GM21423 (cell line): ENCODE measurements around the gene SLC38A2.

ENCODE experiments used
- ATAC-seq: cut with Tn5 transposase; IDR thresholded peaks from one replicate; pipeline ENCODE4 v1.9.1; 2021; ENCODE audit warnings: mild to moderate bottlenecking, moderate library complexity; ENCODE audit not compliant: unreplicated experiment

SLC38A2 gene

GRCh38 chr12:46377678-46378077 is 5.1 kb upstream of the SLC38A2 start:
- ATAC-seq: no peak

GRCh38 chr12:46376579-46376978 is 4.0 kb upstream of the SLC38A2 start:
- ATAC-seq: no peak

GRCh38 chr12:46374711-46375110 is 2.1 kb upstream of the SLC38A2 start:
- ATAC-seq: no peak

- ATAC-seq: no peak
These were observed 1.7 kb upstream of the SLC38A2 start for GRCh38 chr12:46374310-46374709.

GRCh38 chr12:46373301-46374296 is 1.0 kb upstream of the SLC38A2 start:
- no peak for ATAC-seq

DNA sequence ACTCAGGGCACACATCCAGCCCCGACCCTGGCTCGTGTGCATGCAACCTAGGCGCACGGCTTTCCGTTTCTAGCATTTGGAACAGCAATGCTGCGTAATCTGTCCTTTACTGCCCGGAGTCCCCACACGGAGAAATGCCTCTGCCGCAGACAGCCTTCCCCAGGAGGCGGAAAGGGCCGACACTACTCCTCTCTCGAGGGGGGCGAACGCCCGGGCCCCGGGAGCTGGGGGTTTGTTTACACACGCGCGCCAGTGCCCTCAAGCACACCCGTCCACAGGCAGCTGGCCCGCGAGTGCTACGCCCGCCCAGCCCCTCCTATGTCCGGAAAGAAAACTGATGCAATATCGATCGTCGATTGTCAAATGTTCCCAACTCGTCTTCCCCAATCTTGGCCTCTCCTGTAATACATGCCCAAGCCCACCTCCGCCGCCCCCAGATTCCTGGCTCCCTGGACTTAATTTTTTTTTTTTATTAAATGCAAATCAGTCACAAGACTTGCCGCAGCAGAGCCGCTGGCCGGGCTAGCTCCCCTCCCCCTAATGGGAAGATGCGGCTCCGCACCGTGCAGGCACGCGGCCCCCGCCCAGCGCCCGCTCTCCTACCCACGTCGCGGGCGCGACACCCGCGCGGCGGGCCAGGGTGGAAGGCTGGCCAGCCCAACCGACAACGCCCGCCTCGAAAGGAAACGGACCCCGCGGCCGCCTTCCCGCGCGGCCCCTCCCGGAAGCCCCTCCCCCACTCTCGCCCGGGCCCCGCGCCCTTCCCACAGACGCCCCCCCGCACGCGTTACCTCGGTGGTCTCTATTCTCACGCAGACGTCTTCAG is 642 bp downstream of the SLC38A2 start:
- peak; percentile 16 for ATAC-seq

DNA sequence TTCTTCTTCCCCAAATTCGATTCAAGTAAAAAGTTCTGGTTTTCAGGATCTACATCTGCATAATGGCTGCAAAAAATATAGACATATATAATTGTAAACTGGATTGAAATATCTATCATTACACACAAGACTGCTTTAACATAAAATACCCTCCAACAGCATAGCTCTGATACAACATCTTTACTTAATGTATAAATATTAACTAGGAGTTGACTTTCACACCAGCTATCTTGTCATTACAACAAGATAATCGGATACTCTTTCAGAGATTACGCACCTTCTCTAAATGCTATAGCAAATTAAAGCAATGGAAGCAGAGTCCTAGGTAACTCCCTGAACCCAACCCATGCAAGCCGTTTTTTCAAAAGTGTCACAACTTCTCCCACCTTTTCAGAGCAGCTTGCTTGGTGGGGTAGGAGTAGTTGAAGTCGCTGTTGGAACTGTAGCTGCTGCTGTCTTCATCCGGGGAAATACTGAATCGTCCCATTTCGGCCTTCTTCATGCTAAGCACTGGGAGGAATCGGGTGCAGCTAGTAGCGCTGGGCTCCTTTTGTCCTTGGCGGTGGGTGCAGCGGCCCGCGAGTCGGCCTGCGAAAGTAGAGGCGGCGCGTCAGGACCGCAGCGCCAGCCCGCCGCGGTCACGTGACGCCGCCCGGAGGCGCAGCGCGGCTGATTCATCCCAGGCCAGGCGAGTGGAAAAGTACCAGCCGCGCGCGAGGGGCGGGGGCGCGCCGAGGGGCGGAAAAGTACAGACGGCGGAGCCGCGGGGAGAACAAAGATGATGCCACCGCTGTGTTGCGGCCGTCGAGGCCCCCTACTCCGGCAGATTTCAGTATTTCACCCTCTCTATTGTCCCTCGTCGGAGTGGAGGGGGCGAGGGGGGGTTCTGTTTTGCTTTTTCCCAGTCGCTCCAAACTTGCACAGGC is 1.5 kb downstream of the SLC38A2 start:
- ATAC-seq: peak; percentile 50

- no peak for ATAC-seq
These were observed 2.2 kb downstream of the SLC38A2 start for GRCh38 chr12:46370380-46370734.

GRCh38 chr12:46369474-46370379 is 2.8 kb downstream of the SLC38A2 start:
- ATAC-seq: no peak

GRCh38 chr12:46369095-46369473 is 3.5 kb downstream of the SLC38A2 start:
- no peak for ATAC-seq

DNA sequence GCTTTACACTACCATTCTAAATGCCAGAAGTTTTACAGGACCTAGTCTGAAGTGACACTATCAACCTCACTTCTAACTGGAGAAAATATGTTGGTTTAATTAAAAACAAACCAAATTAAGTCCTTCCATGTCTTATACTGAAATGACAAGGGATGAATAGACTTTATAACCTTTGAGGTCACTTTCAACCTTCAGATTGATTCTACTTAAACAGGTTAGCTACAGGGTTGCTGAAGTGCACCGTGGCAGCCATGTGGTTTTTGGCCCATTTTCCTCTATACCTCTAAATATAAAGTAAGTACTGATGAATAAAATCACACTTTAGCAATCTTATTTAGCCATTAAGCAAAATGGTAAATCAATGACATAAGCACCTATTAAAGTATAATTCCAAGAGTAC is 3.9 kb downstream of the SLC38A2 start:
- ATAC-seq: no peak

- no peak for ATAC-seq
These were observed 4.4 kb downstream of the SLC38A2 start for GRCh38 chr12:46368138-46368537.

DNA sequence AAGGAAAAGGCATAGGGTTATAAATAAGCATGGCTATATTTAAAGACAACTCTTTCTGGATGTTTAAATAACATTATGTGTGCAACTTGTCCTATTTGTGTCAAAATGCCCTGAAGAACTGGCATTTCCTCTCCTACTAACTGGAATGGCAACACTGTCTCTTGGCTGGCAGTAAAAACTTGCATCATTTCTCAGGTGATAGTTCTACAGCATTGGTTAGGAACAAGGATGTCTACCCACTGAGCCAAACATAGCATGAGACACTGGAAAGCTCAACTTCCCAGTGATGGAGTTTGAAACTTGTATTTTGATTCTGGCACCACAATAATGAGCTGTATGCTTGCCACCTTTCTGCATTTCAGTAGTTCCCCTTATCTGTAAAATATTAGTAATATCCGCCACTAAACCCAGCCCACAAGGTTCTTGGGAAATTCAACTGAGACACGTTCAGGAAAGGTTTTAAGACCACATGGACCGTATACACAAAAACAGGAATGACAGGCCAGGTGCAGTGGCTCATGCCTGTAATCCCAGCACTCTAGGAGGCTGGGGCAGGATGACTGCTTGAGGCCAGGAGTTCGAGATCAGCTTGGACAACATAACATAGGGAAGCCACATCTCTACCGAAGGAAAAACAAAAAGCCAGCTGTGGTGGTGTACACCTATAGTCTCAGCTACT is 5.1 kb downstream of the SLC38A2 start:
- no peak for ATAC-seq

DNA sequence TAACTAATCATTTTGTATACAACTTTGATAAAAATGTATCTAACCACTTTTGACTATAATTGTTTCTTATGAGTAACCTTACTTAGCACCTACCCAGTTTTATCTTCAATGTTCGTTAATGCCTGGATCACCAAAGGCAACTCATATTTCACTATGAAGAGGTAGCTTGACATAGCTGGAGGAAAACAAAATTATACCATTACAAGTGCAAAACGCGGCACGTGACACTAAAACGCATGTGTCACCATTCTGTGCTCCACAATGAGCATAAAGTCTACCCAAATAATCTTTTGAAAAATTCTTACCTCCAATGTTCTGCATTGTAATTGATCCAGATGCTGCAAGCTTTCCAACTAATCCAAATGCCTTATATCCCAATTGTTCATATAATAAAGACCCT is 5.8 kb downstream of the SLC38A2 start:
- ATAC-seq: no peak

DNA sequence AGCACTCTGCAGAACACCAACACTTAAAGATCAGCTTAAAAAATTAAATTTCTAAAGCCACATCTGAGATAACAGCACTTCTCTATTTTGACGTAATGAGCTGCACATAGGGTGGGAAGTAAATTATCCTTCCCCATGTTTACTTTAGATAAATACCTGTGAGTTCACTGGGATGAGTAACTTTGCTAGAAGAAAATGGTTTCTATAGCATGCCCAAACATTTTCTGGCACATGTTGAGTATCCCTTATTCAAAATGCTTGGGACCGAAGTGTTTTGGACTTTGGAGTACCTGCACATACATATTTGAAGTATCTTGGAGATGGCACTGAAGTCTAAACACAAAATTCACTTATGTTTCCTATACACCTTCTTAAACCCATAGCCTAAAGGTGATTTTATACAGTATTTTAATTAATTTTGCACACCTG is 6.6 kb downstream of the SLC38A2 start:
- ATAC-seq: no peak

GRCh38 chr12:46364777-46365580 is 7.6 kb downstream of the SLC38A2 start:
- ATAC-seq: no peak

GRCh38 chr12:46364300-46364696 is 8.3 kb downstream of the SLC38A2 start:
- ATAC-seq: no peak

GRCh38 chr12:46363582-46364299 is 8.8 kb downstream of the SLC38A2 start:
- no peak for ATAC-seq
